GM12801 (cell line): ENCODE results near the gene C17orf107.

ENCODE experiments used
- CTCF ChIP-seq: IDR thresholded peaks from one replicate; pipeline ENCODE4 v1.5.1; 2011; ENCODE audit warnings: control low read depth; ENCODE audit not compliant: insufficient read length; ENCODE audit errors: extremely low read depth

The C17orf107 gene

GRCh38 chr17:4899341-4900230 is at the start of gene C17orf107:
C17orf107 (plus strand) TSS chr17:4899536; CDS start chr17:4899763, 227 bp downstream.
- no peak for TF ChIP-seq CTCF

DNA sequence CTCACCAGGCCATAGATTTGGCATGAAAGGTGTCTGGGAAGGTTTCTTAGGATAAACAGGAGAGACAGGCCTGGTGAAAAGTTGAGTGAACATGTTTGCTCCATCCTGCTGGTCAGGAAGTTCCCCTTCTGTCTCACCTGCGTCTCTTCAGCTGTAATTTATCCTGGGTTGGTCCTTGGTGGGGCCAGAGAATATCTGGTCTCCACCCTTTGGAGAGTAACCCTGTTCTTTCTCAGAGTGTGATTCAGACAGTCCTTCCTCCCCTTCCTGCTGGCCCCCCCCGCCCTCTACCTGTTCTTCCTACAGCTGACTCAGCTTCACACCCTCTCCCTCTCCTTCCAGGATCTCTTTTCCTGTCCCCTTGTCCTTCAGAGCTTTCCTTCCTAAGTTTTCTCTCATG is 49.1 kb upstream of the C17orf107 start:
- no peak for TF ChIP-seq CTCF

GRCh38 chr17:4851084-4851483 is 48.3 kb upstream of the C17orf107 start:
- no peak for TF ChIP-seq CTCF

- no peak for TF ChIP-seq CTCF
Measured at GRCh38 chr17:4852567-4853207, 46.6 kb upstream of the C17orf107 start.

DNA sequence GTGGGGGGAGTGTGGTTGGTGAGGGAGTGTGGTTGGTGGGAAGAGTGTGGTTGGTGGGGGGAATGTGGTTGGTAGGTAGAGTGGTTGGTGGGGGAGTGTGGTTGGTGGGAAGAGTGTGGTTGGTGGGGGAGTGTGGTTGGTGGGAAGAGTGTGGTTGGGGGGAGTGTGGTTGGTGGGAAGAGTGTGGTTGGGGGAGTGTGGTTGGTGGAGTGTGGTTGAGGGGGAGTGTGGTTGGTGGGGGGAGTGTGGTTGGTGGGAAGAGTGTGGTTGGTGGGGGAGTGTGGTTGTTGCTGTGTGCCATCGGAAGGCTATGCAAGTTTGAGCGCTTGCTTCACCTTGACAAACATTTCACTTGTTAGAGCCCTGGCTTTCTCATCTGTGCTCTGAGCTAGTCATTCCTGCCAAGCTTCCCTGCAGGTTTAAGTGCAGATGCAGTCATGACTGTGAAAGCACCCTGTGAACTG is 46.1 kb upstream of the C17orf107 start:
- no peak for TF ChIP-seq CTCF

DNA sequence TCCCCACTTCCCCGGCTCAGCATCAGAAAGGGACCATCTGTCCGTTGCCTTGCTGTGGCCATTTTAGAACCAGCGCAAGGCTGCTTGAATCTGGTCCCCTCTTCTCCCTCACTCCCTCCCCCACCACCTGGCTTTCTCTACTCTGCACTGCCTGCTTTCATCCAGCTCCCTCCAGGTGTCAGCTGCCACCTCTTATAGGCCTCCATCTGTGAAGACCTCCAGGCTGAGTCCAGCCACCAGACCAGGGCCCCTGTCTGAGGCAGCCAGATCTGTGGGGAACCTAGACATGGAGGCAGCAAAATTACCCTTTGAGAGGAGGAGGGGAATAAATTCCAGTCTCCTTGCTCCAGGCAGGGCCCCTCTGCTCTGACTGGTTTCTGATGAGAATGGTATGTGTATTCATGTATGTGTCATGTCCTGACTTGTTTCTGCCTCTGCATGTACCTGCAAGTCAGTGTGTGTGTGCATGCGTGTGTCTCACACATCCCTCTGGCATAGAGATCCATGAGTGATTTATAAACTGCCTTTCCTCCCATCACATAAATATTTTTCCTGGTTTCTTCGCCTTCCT is 45.1 kb upstream of the C17orf107 start:
- TF ChIP-seq CTCF, result no peak

- TF ChIP-seq CTCF, result no peak
Measured at GRCh38 chr17:4856271-4856936, 42.9 kb upstream of the C17orf107 start.
